Measurements from ENCODE around the gene INTS3.

DNA sequence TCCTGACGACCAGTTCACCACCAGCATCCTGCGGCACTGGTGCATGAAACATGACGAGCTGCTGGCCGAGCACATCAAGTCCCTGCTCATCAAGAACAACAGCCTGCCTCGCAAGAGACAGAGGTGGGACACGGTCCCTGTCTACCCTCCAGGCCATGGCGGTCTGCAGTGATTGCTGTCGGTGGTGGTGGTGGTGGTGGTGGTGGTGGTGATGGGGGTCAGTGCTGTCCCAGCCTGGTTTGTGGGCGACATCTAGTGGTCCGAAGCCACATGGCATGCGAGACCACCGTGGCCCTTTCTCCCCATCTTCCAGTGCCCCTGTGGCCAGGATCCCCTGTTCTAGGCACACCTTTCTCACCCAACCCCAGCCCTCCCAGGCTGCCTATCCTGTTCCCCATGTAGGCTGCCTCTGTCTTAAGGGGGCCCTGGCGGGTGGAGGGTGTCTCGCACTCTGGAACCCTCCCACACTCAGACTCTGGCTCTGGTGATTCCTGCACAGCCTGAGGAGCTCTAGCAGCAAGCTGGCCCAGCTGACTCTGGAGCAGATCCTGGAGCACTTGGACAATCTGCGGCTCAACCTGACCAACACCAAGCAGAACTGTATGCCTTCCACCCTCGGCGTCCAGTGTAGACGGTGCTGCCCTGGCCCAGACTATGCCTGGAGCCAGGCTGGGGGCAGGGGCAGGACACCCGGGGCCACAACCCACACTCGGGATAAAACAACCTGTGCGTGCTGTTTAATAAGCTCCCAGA lies 44.2 kb downstream of the INTS3 start:
- peak; percentile 47 for TF ChIP-seq CTCF (IDR thresholded peaks at IDR 0.05)
- no peak for TF ChIP-seq ZFX (IDR thresholded peaks at IDR 0.05; ENCODE audit: borderline replicate concordance)

Data from 22Rv1 (cell line).